GM12878 (cell line): ENCODE measurements around the gene RAD51B. TPM values are rescaled to one million over a fixed set of nuclear protein-coding genes. Genes with fewer than 3 reads are reported as not detected.

Experiments used
- ATAC-seq: fragments of 200-7000 bp; cut with Tn5 transposase; 3 replicates; pipeline ENCODE4 v1.9.1; 2020; ENCODE audit warnings: mild to moderate bottlenecking, moderate library complexity
- BruUV-seq: library from RNA; stranded (reverse); fragments of 400-500 nt; replicated peaks from 2 replicates; lab custom pipeline; 2021; lab: Mats Ljungman, UMichigan
- CTCF ChIA-PET: fragments of 300-600 bp; sonication (Branson Sonifier 250); formaldehyde crosslinking; extraction: SDS; loops from one replicate; lab custom pipeline; 2021; ENCODE audit warnings: inconsistent platforms; lab: Yijun Ruan, JAX
- POLR2A ChIA-PET: fragments of 350-600 bp; formaldehyde crosslinking; extraction: SDS; loops from one replicate; lab custom pipeline; 2021; ENCODE audit warnings: inconsistent platforms; lab: Charles Lee
- RAD21 ChIA-PET: fragments of 300-600 bp; sonication (Branson Sonifier 250); formaldehyde crosslinking; loops from one replicate; lab custom pipeline; 2023; ENCODE audit warnings: antibody characterized with exemption; ENCODE audit not compliant: unreplicated experiment; lab: Charles Lee
- SMC1A ChIA-PET: fragments of 300-600 bp; sonication (Branson Sonifier 250); formaldehyde crosslinking; loops from one replicate; lab custom pipeline; 2023; ENCODE audit not compliant: unreplicated experiment, uncharacterized antibody; lab: Charles Lee
- DNase-seq: peaks from one replicate; pipeline ENCODE4 v3.0.0-alpha.2; 2011; ENCODE audit warnings: low read depth, low spot score
- FAIRE-seq: peaks from 3 replicates; lab custom pipeline; 2011; peaks lifted over from hg19 to GRCh38; lab: Jason Lieb, UNC
- H2AFZ ChIP-seq: 2 replicates; pipeline ENCODE4 v1.6.0; 2011; ENCODE audit warnings: low read depth, low read length, control low read depth; ENCODE audit not compliant: control insufficient read depth
- H3K27ac ChIP-seq: 2 replicates; pipeline ENCODE4 v1.5.1; 2011; ENCODE audit warnings: control low read depth; ENCODE audit not compliant: control insufficient read depth, insufficient read depth
- H3K27me3 ChIP-seq, 2 experiments: replicated peaks in 1 of 2; 2 replicates each; pipeline versions ENCODE4 v1.6.0 to v1.6.1; 2011; ENCODE audit warnings: low read length in 1 of 2; ENCODE audit not compliant: control insufficient read depth in 2 of 2, insufficient read depth in 2 of 2
- H3K36me3 ChIP-seq, 2 experiments: 2 replicates each; pipeline ENCODE4 v1.5.1; 2011; ENCODE audit warnings: low read length in 1 of 2; ENCODE audit not compliant: control insufficient read depth in 2 of 2, insufficient read depth in 2 of 2
- H3K4me1 ChIP-seq: 2 replicates; pipeline ENCODE4 v1.6.1; 2011; ENCODE audit warnings: mild to moderate bottlenecking, low read length, moderate library complexity, mixed read lengths; ENCODE audit not compliant: control insufficient read depth, insufficient read depth
- H3K4me2 ChIP-seq: 2 replicates; pipeline ENCODE4 v1.6.0; 2011; ENCODE audit warnings: control low read depth; ENCODE audit not compliant: control insufficient read depth, insufficient read depth
- H3K4me3 ChIP-seq: fragments of 200-600 bp; sonication (generic); 2 replicates; pipeline ENCODE4 v1.5.1; 2016
- H3K79me2 ChIP-seq: 2 replicates; pipeline ENCODE4 v1.6.0; 2011; ENCODE audit warnings: low read length; ENCODE audit not compliant: control insufficient read depth, insufficient read depth
- H3K9ac ChIP-seq: 2 replicates; pipeline ENCODE4 v1.8.0; 2011; ENCODE audit warnings: low read length, control low read depth, mixed read lengths; ENCODE audit not compliant: control insufficient read depth, insufficient read depth
- H3K9me3 ChIP-seq: replicated peaks from 3 replicates; pipeline ENCODE4 v1.5.1; 2011; ENCODE audit warnings: mild to moderate bottlenecking, low read length; ENCODE audit not compliant: control insufficient read depth, insufficient read depth
- H4K20me1 ChIP-seq: 2 replicates; pipeline ENCODE4 v1.6.0; 2011; ENCODE audit not compliant: control insufficient read depth, insufficient read depth
- CBX3 ChIP-seq: fragments of 200-600 bp; sonication (generic); IDR thresholded peaks from 2 replicates; pipeline ENCODE4 v1.6.1; 2016; ENCODE audit warnings: low read depth, borderline replicate concordance
- CREM ChIP-seq: IDR thresholded peaks from 2 replicates; pipeline ENCODE4 v1.6.1; 2014; ENCODE audit warnings: antibody characterized with exemption, low read depth
- HDAC6 ChIP-seq: fragments of 200-600 bp; sonication (generic); IDR thresholded peaks from one replicate; pipeline ENCODE4 v1.8.0; 2017; ENCODE audit warnings: antibody characterized with exemption; ENCODE audit not compliant: unreplicated experiment
- JUNB ChIP-seq: IDR thresholded peaks from 2 replicates; pipeline ENCODE4 v1.6.1; 2016; ENCODE audit warnings: antibody characterized with exemption, mild to moderate bottlenecking
- JUND ChIP-seq: IDR thresholded peaks from 2 replicates; pipeline ENCODE4 v1.6.1; 2012; ENCODE audit warnings: low read depth, mild to moderate bottlenecking, low read length, improper control_type of control experiment, moderate library complexity
- KAT2A ChIP-seq: conservative IDR thresholded peaks from 2 replicates; pipeline ENCODE4 v1.6.1; 2011; ENCODE audit warnings: low read depth, low read length; ENCODE audit not compliant: control insufficient read depth
- PKNOX1 ChIP-seq: fragments of 450-650 bp; IDR thresholded peaks from 2 replicates; pipeline ENCODE4 v1.6.1; 2016; ENCODE audit warnings: mild to moderate bottlenecking
- ZNF207 ChIP-seq: fragments of 450-650 bp; IDR thresholded peaks from 2 replicates; pipeline ENCODE4 v1.6.1; 2014; ENCODE audit warnings: antibody characterized with exemption, mild to moderate bottlenecking, borderline replicate concordance
- ZNF274 ChIP-seq: IDR thresholded peaks from one replicate; pipeline ENCODE4 v1.8.0; 2011; ENCODE audit not compliant: insufficient read length, insufficient read depth
- WGBS: methylation state at CpG from one replicate; pipeline ENCODE4 v1.1.6; 2016; ENCODE audit warnings: low lambda C conversion rate; ENCODE audit not compliant: insufficient replicate concordance, insufficient coverage; ENCODE audit errors: missing lambda C conversion rate; 5-methylcytosine and 5-hydroxymethylcytosine counted together
- in situ Hi-C: fragments of 300-500 bp; cut with MboI; formaldehyde crosslinking; loops from 9 replicates; pipeline ENCODE4 v1.14.3; 2018; ENCODE audit warnings: mixed read lengths
- intact Hi-C: fragments of 100-400 bp; cut with micrococcal nuclease; formaldehyde crosslinking; loops from one replicate; pipeline ENCODE4 v1.14.2; 2022; ENCODE audit not compliant: unreplicated experiment
- polyA plus RNA-seq, 11 experiments: library from polyadenylated mRNA; depleted of rRNA in 4 of 11; unstranded in 6 of 11; stranded (reverse) in 5 of 11; fragments of >200 nt; fragmentation: Nextera tagmentation in 4 of 11; fragmentation: Illumina TruSeq in 1 of 11; extraction: Ambion mirVana in 4 of 11; extraction: Trizol in 1 of 11; gene quantifications; 1 replicate in 1 of 11; 2 replicates in 10 of 11; pipeline versions ENCODE4 v1.2.1 to v1.2.3, GENCODE V29; 2011 to 2016; ENCODE audit warnings: inconsistent platforms in 2 of 11, missing spikeins in 2 of 11, low read depth in 1 of 11
- total RNA-seq, 4 experiments: library from RNA; depleted of rRNA in 3 of 4; stranded (reverse); fragments of >200 nt in 3 of 4; fragmentation: Illumina TruSeq in 1 of 4; extraction: Trizol in 1 of 4; gene quantifications; 2 replicates each; pipeline versions ENCODE4 v1.2.1 to v1.2.3, GENCODE V29; 2013 to 2021
- TF ChIP-seq, protein P1 (sequence below): fragments of 450-650 bp; IDR thresholded peaks from 2 replicates; pipeline ENCODE4 v1.6.1; 2017; ENCODE audit warnings: borderline replicate concordance
- TF ChIP-seq, protein P2 (sequence below), 3 experiments: IDR thresholded peaks in 2 of 3; conservative IDR thresholded peaks in 1 of 3; 2 replicates each; pipeline ENCODE4 v1.5.1; 2011; ENCODE audit warnings: low read depth in 3 of 3, low read length in 3 of 3, mild to moderate bottlenecking in 3 of 3, control low read depth in 2 of 3, moderate library complexity in 2 of 3, inconsistent platforms in 1 of 3, mixed read lengths in 1 of 3; ENCODE audit not compliant: control insufficient read depth in 2 of 3, insufficient read depth in 1 of 3; ENCODE audit errors: extremely low read depth in 1 of 3
- TF ChIP-seq, protein P3 (sequence below): fragments of 450-650 bp; IDR thresholded peaks from 2 replicates; pipeline ENCODE4 v1.6.1; 2018; ENCODE audit warnings: mild to moderate bottlenecking, low read depth, moderate library complexity; ENCODE audit not compliant: partially characterized antibody

The RAD51B gene
- total and polyA plus RNA-seq, 10 of the 15 experiments (the other 5 are each of a cell fraction or from before 2014, with no cell fraction given) = 9.8 to 26.8 (median 21.3) TPM

DNA sequence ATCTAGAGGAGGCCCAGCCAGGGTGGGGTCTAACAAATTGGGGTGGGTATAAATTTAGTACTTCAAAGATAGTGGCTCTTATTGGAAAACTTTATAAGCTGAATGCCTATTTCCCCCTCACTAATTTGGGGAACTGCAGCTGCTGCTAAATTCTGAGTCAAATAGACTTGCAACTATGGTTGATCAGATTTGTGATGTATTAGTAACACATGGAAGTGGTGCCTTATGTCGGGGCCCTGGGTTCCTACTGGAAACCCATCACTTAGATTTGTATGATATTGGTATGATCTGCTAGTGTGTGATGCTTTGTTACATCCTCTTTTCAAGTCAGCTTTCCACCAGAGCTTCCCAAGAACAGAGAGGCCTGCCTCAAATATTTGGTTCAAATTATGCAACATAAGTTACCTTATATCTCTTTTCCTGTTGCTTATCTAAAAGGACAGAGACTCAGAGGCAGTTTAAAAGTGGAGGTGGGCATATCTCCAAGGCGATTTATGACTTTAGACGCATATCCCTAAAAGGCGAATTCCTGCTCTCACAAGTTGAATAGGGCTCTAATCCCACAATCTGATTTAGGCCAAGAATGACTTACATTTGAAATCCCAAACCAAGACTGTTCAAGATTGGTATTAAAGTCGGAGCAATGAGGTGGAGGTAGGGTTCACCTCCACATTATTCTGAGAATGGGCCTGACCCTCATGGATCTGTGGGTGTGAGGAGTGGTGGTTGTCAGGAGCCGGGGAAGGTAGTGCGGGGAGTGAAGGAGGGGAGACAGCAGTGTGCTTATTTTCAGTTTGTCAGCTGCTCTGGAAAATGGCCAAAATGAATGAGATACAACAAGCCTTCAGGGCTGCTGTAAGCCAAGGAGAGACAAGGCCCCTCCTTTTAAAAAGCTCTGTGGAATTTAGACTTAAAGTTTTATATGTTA lies 425.8 kb downstream of the RAD51B start:
- no peak overlapping the region for H3K4me2 ChIP-seq
- TF ChIP-seq KAT2A (no peak), CBX3 (no peak), CREM (no peak), ZNF274 (no peak), HDAC6 (no peak), JUNB (no peak), ZNF207 (no peak), JUND (no peak), PKNOX1 (no peak)
- TF ChIP-seq, protein P1, sequence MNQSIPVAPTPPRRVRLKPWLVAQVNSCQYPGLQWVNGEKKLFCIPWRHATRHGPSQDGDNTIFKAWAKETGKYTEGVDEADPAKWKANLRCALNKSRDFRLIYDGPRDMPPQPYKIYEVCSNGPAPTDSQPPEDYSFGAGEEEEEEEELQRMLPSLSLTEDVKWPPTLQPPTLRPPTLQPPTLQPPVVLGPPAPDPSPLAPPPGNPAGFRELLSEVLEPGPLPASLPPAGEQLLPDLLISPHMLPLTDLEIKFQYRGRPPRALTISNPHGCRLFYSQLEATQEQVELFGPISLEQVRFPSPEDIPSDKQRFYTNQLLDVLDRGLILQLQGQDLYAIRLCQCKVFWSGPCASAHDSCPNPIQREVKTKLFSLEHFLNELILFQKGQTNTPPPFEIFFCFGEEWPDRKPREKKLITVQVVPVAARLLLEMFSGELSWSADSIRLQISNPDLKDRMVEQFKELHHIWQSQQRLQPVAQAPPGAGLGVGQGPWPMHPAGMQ = no peak
- TF ChIP-seq, protein P2, sequence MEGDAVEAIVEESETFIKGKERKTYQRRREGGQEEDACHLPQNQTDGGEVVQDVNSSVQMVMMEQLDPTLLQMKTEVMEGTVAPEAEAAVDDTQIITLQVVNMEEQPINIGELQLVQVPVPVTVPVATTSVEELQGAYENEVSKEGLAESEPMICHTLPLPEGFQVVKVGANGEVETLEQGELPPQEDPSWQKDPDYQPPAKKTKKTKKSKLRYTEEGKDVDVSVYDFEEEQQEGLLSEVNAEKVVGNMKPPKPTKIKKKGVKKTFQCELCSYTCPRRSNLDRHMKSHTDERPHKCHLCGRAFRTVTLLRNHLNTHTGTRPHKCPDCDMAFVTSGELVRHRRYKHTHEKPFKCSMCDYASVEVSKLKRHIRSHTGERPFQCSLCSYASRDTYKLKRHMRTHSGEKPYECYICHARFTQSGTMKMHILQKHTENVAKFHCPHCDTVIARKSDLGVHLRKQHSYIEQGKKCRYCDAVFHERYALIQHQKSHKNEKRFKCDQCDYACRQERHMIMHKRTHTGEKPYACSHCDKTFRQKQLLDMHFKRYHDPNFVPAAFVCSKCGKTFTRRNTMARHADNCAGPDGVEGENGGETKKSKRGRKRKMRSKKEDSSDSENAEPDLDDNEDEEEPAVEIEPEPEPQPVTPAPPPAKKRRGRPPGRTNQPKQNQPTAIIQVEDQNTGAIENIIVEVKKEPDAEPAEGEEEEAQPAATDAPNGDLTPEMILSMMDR (IDR thresholded peaks at IDR 0.05 in 2 of 3, conservative IDR thresholded peaks at IDR 0.05 in 1 of 3; ENCODE audit: control insufficient read depth in 2 of 3, extremely low read depth in 1 of 3, insufficient read depth in 1 of 3, low read depth in 3 of 3, low read length in 3 of 3) = no peak
- TF ChIP-seq, protein P3, sequence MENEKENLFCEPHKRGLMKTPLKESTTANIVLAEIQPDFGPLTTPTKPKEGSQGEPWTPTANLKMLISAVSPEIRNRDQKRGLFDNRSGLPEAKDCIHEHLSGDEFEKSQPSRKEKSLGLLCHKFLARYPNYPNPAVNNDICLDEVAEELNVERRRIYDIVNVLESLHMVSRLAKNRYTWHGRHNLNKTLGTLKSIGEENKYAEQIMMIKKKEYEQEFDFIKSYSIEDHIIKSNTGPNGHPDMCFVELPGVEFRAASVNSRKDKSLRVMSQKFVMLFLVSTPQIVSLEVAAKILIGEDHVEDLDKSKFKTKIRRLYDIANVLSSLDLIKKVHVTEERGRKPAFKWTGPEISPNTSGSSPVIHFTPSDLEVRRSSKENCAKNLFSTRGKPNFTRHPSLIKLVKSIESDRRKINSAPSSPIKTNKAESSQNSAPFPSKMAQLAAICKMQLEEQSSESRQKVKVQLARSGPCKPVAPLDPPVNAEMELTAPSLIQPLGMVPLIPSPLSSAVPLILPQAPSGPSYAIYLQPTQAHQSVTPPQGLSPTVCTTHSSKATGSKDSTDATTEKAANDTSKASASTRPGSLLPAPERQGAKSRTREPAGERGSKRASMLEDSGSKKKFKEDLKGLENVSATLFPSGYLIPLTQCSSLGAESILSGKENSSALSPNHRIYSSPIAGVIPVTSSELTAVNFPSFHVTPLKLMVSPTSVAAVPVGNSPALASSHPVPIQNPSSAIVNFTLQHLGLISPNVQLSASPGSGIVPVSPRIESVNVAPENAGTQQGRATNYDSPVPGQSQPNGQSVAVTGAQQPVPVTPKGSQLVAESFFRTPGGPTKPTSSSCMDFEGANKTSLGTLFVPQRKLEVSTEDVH = no peak
- no peaks in the 10 kb centered on the region for H4K20me1 ChIP-seq
- no peak for DNase-seq
- no peak for FAIRE-seq
- BruUV-seq = no TSS peak
- no peaks in the 10 kb centered on the region for H3K36me3 ChIP-seq
- POLR2A ChIA-PET = interaction anchor here (0.8 to 0.9 kb wide), 2 partner anchors 205 to 569 kb away, joined by 3 read pairs; no protein-coding TSS in a partner anchor
- no peak overlapping the region for H3K27ac ChIP-seq
- ATAC-seq = no peak
- 81% methylated on average over 7 of the region's 7 CpGs for WGBS
- CTCF ChIA-PET = interaction anchor here (0.7 to 11.1 kb wide), 10 partner anchors 23 to 598 kb away, joined by 3 to 310 read pairs (median 13); no protein-coding TSS in a partner anchor
- RAD21 ChIA-PET = interaction anchor here (0.7 to 15.6 kb wide), 16 partner anchors 7 to 618 kb away, joined by 3 to 292 read pairs (median 8); no protein-coding TSS in a partner anchor
- no peak overlapping the region for H2AFZ ChIP-seq
- H3K9ac ChIP-seq = no peak overlapping the region
- SMC1A ChIA-PET = interaction anchor here (0.5 to 13.5 kb wide), 27 partner anchors 12 to 574 kb away, joined by 3 to 314 read pairs (median 4); no protein-coding TSS in a partner anchor
- in situ Hi-C loops = loop anchor here (5.0 kb wide), 2 partner anchors 303 to 547 kb away; partner anchors contain the start of gene ZFP36L1
- H3K79me2 ChIP-seq = no peaks in the 10 kb centered on the region
- no peak overlapping the region for H3K4me3 ChIP-seq
- H3K9me3 ChIP-seq = no peaks in the 10 kb centered on the region; the same call in 2 of the 3 replicates
- peaks cover 22% of the 10 kb centered on the region for H3K4me1 ChIP-seq
- intact Hi-C loops = loop anchor here (2.0 to 10.0 kb wide), 3 partner anchors 35 to 849 kb away; no protein-coding TSS in a partner anchor
- H3K27me3 ChIP-seq = no peaks in the 10 kb centered on the region
